ENCODE results near the gene STAC. TPM values are rescaled to one million over a fixed set of nuclear protein-coding genes. Genes with fewer than 3 reads are reported as not detected.
"Not testable (repeated sequence)": the region's sequence is repeated elsewhere in the genome, so short reads cannot be mapped to it uniquely, and the experiment has no call there.

STAC gene
- total RNA-seq, 1 donor from 2014 or later = not detected

DNA sequence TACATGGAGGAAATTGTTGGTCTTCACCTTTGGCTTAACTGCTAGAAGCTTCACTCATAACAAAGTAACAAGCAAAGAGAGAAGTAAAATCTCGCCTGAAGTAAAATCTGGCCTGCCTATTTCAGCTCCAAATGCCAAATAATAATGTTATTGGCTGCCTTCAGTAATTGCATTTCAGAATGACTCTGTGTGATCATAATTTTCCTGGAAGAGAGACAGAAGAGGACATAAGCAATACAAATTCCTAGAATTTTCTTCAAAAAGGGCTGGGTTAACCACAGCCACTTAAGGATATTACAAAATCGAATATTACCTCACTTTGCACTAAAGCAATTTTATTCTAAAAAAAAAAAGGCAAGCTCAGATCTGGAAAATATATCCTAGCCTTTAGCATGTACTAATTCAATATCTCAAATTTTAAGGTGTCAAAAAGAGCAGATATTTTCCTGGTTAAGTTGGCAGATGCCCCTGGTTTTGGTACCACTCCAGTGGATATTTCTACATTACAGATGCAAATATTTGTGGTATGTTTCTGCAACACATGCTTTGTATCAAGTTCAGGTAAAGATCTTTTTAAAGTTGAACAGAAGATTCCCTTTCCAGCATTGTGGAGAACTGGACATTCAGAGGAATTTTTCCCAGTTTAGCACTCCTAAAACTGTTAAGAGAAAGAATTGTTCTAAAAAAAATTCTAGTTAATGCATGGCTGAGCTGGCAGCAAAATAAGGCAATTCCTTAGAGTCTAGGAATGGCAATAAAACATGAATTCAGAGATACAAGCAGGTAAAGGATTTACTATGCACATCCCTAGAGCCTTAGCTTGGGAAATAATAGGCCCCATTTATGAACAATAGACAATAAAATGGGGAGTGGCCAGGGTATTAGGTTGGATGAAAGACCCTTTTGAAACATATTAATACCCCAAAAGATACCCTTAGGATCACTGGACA is 116.7 kb downstream of the STAC start:
- Mint-ChIP-seq H3K4me3 (ENCODE audit: unreplicated experiment) (no peak overlapping the region), H3K27me3 (ENCODE audit: unreplicated experiment) (peaks cover 7% of the 10 kb centered on the region), H3K36me3 (ENCODE audit: unreplicated experiment) (no peaks in the 10 kb centered on the region), H3K4me1 (ENCODE audit: unreplicated experiment) (no peaks in the 10 kb centered on the region), H3K27ac (ENCODE audit: unreplicated experiment) (no peak overlapping the region), H3K9me3 (ENCODE audit: unreplicated experiment) (no peaks in the 10 kb centered on the region)
- TF ChIP-seq, protein P1, sequence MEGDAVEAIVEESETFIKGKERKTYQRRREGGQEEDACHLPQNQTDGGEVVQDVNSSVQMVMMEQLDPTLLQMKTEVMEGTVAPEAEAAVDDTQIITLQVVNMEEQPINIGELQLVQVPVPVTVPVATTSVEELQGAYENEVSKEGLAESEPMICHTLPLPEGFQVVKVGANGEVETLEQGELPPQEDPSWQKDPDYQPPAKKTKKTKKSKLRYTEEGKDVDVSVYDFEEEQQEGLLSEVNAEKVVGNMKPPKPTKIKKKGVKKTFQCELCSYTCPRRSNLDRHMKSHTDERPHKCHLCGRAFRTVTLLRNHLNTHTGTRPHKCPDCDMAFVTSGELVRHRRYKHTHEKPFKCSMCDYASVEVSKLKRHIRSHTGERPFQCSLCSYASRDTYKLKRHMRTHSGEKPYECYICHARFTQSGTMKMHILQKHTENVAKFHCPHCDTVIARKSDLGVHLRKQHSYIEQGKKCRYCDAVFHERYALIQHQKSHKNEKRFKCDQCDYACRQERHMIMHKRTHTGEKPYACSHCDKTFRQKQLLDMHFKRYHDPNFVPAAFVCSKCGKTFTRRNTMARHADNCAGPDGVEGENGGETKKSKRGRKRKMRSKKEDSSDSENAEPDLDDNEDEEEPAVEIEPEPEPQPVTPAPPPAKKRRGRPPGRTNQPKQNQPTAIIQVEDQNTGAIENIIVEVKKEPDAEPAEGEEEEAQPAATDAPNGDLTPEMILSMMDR (IDR thresholded peaks at IDR 0.05) = no peak
- no peak for DNase-seq (ENCODE audit: extremely low spot score, unreplicated experiment)

DNA sequence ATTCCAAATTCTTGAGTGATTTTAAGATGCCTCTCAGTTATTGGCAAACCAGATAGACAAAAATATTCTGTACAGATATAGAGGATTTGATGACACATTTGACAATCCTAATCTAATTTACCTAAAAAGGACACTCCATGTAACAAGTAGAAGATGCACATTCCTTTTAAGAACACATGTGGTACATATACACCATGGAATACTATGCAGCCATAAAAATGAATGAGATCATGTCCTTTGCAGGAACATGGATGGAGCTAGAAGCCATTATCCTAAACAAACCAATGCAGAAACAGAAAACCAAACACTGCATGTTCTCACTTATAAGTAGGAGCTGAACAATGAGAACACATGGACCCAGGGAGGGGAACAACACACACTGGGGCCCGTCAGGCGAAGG is 119.7 kb downstream of the STAC start:
- not testable (repeated sequence) for H3K27me3 Mint-ChIP-seq (ENCODE audit: unreplicated experiment); H3K9me3 Mint-ChIP-seq (ENCODE audit: unreplicated experiment); H3K4me1 Mint-ChIP-seq (ENCODE audit: unreplicated experiment); H3K4me3 Mint-ChIP-seq (ENCODE audit: unreplicated experiment); DNase-seq (ENCODE audit: extremely low spot score, unreplicated experiment); H3K27ac Mint-ChIP-seq (ENCODE audit: unreplicated experiment); H3K36me3 Mint-ChIP-seq (ENCODE audit: unreplicated experiment)

DNA sequence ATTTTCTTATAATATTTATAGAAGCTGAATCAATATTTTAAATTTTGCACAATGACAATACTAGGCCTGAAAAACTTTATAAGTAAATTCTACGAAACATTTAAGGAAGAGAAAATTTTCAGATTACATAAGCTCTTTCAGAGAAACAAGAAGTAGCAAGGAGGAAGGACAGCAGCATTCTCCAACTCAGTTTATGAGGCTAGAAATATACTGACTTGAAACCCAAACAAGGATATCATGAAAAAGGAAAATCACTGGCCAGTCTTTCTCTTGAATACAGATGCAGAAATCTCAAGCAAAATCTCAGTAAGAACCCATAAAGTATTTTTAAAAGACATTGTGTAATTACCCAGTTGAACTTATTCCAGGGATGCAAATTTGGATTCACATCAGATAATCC is 121.3 kb downstream of the STAC start:
- Mint-ChIP-seq H3K27me3 (ENCODE audit: unreplicated experiment) (peaks cover 9% of the 10 kb centered on the region), H3K4me1 (ENCODE audit: unreplicated experiment) (no peaks in the 10 kb centered on the region), H3K9me3 (ENCODE audit: unreplicated experiment) (no peaks in the 10 kb centered on the region), H3K27ac (ENCODE audit: unreplicated experiment) (no peak overlapping the region), H3K36me3 (ENCODE audit: unreplicated experiment) (no peaks in the 10 kb centered on the region), H3K4me3 (ENCODE audit: unreplicated experiment) (no peak overlapping the region)
- DNase-seq (ENCODE audit: extremely low spot score, unreplicated experiment) = no peak
- TF ChIP-seq, protein P1 (IDR thresholded peaks at IDR 0.05) = no peak

DNA sequence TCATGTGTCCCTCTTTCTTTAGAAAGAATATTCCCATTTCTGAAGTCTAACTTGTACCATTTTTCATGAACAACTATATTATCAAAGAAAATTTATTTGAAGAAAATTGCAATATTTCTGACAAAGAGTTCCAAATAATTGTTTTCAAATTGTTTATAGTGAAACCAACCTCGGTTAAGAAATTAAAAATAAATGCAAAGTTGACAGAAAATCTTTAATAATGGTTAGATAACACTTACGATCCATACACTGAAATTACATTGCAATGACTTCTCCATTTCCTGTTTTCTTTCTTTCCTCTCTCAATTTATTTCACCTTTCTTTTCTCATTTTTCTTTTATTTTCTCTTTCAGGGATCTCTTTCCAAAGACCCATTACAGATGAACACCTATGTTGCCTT is 125.1 kb downstream of the STAC start:
- DNase-seq (ENCODE audit: extremely low spot score, unreplicated experiment) = no peak
- Mint-ChIP-seq H3K9me3 (ENCODE audit: unreplicated experiment) (no peaks in the 10 kb centered on the region), H3K36me3 (ENCODE audit: unreplicated experiment) (no peaks in the 10 kb centered on the region), H3K4me1 (ENCODE audit: unreplicated experiment) (no peaks in the 10 kb centered on the region), H3K27me3 (ENCODE audit: unreplicated experiment) (peaks cover 5% of the 10 kb centered on the region), H3K27ac (ENCODE audit: unreplicated experiment) (no peak overlapping the region), H3K4me3 (ENCODE audit: unreplicated experiment) (no peak overlapping the region)
- TF ChIP-seq, protein P1 (IDR thresholded peaks at IDR 0.05) = no peak

DNA sequence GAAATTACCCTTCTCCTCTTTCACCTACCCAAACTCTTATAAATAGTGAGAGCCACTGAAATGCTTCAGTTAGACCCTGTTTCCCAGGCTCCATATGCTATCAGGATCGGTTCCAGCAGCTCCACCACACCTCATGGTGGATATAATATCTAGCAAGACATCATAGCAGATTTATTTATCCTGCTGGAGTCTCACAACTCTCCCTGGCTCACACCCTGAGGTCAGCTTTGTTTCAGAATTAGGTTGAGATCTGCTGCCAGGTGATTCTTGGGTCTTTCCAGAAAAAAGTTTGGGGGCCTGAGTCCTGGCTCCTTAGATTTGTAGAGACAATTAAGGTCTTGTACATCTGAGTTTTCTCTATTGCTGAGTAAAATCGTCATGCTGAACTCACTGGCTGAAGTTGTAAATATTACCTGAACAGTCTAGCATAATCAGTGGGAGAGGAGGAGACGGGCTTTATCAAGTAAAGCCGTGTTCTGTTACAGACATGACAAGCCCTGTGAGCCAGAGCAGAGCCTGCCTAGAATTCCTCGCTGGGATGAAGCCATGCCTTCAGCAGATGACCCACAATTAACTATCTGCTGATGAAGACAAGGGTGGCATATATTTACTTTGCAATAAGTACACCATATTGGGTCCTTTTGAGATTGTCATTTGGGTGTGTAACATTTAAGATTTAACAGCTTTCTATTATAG is 131.6 kb downstream of the STAC start:
- TF ChIP-seq, protein P1 (IDR thresholded peaks at IDR 0.05) = no peak
- Mint-ChIP-seq H3K4me1 (ENCODE audit: unreplicated experiment) (no peaks in the 10 kb centered on the region), H3K36me3 (ENCODE audit: unreplicated experiment) (no peaks in the 10 kb centered on the region), H3K27me3 (ENCODE audit: unreplicated experiment) (peaks cover 2% of the 10 kb centered on the region), H3K27ac (ENCODE audit: unreplicated experiment) (no peak overlapping the region), H3K4me3 (ENCODE audit: unreplicated experiment) (no peak overlapping the region), H3K9me3 (ENCODE audit: unreplicated experiment) (no peaks in the 10 kb centered on the region)
- no peak for DNase-seq (ENCODE audit: extremely low spot score, unreplicated experiment)

All from osteocyte (in vitro differentiated cells).